Measurements from ENCODE around the gene P2RY12.
"Not testable (repeated sequence)": the region's sequence is repeated elsewhere in the genome, so short reads cannot be mapped to it uniquely, and the experiment has no call there.

P2RY12 gene

DNA sequence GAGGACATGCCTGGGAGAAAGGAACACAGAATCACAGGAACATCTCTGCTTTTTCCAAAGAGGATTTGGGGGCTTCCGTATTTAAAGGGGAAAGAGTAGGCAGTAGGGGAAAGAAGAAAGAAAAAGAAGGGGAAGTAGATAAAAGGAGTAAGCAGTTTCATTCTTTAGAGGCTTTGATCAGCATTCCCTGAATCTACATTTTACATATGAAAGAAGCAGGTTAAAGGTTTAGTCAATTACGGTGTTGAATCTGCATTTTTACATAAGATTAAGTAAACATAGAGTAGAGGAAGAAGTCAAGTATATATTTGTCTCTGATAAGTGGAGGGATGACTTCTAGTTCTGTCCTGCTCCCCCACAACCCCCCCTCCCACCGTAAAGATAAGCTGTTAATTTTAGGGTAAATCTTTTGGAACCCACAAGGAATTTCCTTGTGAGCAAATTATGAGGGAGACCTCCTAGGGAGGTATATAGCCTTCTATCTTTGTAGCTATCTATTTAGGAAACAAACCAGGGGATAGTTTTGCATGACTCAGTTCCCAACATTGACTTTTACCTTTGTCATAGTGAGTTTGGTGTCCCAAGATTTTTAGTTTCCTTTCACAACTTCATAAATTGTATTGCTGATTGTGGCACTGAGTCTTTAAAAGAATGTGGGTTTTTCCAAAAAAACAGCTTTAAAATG, 8.7 kb upstream of the P2RY12 start:
- DNase-seq (ENCODE audit: low read depth), result peak; percentile 26

DNA sequence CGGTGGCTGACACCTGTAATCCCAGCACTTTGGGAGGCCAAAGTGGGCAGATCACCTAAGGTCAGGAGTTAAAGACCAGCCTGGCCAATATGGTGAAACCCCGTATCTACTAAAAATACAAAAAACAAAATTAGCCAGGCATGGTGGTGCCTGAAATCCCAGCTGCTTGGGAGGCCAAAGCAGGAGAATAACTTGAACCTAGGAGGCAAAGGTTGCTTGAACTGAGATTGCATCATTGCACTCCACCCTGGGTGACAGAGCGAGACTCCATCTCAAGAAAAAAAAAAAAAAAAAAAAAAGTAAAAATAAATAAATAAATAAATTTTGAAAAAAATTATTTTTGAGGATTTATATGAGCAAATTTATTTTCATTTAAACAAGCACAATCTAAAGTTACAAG, 7.6 kb upstream of the P2RY12 start:
- DNase-seq (ENCODE audit: low read depth), result not testable (repeated sequence)

DNA sequence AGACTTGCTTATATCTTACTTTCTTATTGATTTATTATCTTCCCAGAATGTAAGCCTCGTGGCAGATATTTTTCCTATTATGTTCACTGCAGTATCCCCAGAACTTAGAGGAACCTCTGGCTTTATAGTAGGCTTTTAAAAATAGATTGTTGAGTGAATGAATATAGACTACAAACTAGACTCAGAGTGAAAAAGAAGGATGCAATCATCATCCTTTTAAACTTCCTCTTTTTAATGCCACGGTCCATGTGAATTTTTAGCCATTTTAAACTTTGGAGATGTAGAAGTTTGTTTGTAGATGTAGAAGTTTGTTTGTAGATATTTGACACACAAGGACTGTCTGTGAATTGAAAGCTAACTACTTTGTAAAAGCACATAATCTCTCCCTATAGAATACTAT, 7.2 kb upstream of the P2RY12 start:
- no peak for DNase-seq (ENCODE audit: low read depth)

DNA sequence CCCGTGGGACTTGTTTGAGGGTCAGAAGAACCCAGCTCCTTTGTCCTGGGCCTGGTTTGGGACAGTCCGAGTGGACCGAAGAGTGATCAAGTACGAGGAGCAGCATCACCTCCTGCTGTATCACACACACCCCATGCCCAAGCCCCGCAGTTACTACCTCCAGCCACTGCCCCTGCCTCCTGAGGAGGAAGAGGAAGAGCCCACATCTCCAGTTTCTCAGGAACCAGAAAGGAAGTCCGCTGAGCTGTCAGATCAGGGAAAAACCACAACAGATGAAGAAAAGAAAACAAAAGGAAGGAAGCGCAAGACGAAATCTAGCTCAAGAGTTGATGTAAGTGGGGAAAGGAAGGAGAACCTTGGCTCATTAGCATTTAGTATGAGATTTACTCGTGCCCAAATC, 3.3 kb upstream of the P2RY12 start:
- no peak for DNase-seq (ENCODE audit: low read depth)

DNA sequence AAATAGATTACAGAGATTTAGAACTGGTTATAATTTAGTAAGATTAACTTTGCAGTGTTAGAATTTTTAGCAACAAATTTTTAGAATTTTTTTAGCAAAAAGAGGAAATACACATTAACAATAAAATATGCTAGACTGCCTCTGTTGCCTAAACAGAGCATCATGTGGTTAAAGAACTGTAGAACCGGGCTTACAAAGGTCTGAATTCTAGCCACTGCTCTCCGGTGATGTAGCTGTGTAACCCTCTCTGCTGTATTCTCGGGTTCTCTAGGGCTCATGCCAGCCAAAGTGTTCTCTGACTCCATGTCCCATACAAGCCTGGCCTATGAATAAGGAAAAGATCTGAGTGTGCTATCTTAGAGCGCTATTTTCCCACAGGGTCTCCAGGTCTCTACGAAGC, 2.9 kb upstream of the P2RY12 start:
- DNase-seq (ENCODE audit: low read depth), result no peak

DNA sequence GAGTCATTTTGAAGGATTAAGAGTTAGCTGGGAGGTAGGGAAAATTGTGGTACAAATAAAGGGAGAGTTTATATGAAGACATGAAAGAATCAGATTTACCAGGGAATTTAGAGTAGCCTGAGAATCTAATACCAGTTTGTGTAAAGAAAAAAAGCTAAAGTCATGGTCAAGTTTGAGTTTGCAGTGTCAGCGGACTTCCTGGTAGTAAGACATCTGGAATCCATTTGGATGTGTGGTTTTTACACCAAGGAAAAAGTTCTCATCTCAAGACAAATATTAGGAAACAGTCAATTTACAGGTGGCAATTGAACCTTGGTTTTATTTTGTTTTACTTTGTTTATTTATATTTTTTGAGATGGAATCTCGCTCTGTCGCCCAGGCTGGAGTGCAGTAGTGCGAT, 1.5 kb upstream of the P2RY12 start:
- peak; percentile 50 for DNase-seq (ENCODE audit: low read depth)

DNA sequence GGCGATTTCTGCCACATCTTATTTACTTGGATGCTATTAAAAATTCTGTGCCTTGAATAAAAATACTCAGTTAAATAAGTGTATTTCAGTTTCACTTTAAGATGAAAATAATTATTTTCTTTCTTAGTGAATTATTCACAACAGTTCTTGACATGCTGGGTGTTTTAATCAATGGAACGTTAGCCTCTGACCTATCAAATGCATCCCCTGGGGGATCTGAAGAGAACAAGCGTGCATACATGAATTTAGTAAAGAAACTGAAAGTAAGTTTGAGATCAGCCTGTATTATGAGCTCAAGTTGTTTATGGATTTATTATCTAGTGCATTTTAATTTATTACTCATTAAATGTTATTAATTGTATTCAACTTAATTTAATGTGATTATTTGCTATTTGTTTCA, 597 bp downstream of the P2RY12 start:
- DNase-seq (ENCODE audit: low read depth), result no peak

DNA sequence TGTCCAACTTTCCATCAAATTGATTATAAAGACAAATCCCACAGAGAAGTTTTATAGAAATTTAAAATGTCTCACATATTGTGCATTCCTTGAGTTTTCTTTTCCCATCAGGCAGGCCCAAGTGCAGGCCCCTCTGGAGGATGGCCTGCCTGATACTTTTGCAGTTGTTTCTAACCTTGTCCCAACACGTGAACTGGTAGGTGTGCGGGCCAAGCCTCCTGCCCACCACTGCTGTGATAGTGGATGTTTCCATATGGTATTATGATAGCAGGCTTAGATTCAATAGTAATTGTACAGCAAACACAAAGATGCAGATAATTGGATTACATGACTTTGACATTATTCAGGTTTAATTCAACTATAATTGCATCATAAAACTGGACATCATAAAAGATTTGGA, 1.4 kb downstream of the P2RY12 start:
- DNase-seq (ENCODE audit: low read depth), result no peak

DNA sequence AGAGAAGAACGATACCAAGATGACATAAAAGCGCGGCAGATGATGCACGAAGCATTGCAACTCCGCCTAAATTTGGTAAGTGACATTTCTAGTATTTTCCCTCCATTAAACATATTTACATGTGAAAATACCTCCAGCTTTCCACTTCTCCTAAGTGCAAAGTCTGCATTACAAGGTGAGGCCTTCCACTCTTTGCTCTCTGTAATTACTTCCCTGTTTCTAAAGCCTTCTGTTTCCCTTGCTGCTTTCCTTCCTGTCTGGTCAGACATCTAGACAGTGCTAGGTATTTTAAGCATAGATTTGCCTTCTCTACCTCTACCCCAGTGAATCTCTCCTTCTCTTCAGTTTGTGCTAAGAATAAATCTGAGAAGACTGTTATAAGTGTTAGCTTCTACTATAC, 1.9 kb downstream of the P2RY12 start:
- no peak for DNase-seq (ENCODE audit: low read depth)

DNA sequence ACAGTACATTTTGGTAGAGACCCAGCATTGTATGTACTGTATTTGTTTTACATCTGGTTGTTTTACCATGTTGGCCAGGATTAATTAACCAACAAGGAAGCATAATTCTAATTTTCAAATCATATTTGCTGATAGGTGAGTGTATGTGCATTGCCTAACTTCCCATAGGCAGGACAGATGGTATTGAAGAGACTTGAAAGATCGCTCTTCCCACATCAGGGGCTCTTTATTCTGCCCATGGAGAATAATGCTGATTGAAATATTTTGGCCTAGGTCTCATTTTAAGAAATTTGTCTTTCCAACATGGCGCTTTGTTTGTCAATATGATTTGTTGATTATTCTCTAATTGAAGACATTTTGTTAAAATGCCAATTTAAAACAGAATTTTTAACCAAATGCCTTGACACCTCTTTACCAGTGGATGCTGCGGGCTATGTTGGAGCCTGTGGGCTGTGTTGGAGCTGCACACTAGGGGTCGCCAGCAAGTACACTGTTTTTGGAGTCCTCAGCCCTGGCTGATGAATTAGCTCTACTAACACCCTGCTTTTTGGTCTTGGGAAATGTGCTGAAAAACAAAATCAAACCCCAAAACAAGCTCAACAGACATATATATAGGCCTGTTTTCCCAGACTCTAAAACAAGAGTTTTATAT, 5.3 kb downstream of the P2RY12 start:
- peak; percentile 38 for DNase-seq (ENCODE audit: low read depth)

DNA sequence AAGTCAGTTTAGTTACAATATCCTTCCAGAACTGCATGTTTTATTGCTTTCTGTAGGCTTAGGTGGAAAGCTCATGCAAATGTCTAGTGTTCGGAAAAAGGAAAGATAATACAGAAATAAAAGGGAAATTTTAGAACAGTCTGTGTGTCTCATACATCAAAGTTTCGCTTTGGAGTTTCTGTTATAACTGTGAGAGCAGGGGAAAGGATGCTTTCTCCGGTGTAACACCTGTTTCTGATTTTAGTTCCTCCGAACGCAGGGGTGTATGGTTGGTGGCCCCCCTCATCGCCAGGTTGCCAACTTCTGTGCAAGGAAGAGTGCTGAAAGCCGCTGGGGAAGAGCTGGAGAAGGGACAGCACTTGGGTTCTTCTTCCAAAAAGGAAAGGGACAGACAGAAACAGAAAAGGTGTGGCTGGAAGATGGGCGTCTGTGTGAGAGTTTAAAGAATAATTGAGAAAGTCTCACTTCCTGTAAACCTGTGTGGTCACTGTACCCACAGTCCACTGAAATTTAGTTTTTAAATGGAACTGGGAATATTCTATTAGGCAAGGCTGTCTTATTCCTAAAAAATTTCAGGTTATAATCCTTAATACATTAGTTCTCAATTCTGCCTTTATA, 6.7 kb downstream of the P2RY12 start:
- DNase-seq (ENCODE audit: low read depth), result no peak

DNA sequence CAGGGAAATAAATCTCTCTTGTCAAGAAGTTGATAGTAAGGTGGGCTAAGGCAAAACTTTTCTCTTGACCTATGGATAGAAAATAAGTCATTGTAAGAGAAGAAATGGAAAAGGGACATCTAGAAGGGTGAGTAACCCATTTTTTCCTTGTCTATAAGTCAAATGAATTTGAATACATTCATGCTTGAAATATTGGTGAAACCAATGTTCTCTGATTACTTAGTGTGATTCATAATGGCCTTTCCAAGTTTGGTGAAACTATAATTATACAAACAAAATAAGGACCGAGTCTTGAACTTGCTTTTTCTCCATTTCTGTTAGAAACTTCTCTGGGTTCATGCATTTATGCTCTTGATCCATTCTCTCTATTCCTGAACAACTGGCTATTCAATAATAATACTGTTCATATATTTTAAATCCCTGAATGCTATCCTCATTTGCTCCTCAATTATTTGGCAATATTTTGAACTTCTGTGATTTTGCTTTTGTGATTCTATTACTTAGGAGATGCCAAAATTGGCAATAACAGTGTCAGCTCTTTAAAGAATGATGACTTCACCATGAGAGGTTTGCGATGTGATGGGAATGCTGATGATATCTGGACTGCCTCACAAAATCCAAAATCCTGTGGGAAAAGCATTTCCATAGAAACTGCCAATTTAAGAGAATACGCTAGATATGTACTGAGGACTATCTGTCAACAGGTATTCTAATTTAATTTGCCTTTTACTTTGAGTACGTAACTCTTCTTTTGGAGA, 12.3 kb downstream of the P2RY12 start:
- peak; percentile 47 for DNase-seq (ENCODE audit: low read depth)

DNA sequence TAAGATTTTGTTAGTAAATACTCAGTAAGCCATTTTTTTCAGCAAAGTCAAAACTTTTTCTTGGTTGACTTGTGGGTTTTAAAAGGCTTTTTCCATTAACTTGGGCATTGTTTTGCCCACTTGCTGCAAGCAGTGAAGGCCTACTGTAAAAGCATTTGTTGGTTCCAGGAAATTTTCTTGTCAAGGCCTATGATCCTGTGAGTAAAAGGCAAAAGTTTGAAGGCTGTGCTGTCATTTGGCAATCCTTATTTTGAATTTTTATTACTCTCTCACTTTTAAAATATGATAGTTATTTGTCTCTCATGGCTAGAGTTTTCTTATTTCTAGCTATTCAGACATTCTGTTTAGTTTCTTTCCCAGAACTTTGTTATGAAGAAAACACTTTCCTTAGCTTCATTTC, 13.0 kb downstream of the P2RY12 start:
- peak; percentile 37 for DNase-seq (ENCODE audit: low read depth)

DNA sequence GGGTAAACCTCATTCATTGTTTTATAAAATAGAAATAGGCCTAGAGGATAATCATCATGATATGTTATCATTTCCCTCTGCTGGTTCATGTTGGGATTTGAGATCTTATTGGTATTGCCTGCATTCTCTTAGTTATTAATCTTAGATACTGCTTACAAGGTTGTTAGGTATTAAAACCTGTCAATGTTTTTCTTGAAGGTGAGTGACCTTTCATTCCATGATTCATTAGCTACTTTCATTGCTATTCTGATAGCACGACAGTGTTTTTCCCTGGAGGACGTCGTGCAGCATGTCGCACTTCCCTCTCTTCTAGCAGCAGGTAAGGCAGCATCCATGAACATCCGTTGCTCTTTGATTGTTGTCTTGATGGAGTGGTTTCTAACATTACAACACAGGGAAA, 17.1 kb downstream of the P2RY12 start:
- DNase-seq (ENCODE audit: low read depth), result no peak

DNA sequence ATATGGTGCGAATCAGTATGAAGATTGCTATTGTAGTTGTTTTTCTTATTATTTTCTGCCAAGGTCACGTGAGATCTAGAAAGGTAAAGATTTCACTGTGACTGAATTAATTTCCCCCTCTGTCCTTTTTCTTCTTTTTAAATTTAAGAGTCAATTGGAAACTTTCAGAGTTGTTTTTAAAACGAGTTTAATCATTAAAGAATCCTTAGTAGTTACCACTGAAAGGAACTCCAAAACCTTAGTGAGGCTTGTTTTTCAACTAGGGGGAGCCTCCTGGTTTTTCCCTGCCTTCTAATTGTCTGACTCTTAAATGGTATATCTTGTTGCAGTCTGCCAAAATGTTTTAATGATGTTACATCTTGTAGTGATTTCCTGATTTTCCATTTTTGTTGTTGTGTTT, 17.6 kb downstream of the P2RY12 start:
- DNase-seq (ENCODE audit: low read depth), result no peak

DNA sequence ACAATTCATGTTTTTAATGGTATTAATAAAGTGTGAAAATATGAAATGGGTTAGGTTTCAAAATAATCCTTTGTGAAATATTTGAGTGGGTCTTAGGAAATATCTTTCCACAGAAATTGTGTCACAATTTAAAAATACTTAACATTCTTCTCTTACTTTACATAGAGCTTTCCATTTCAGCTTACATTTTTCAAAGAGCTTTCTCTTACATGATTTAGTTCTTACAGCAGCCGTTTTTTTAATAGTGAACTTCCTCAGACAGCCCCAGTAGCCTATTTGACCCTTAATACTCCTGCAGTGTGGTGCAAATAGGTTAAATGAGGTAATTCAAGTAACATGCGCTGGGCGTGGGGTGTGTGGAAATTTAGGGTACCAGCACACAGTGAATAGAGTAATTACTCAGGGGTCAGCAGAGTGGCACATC, 21.8 kb downstream of the P2RY12 start:
- DNase-seq (ENCODE audit: low read depth), result peak; percentile 2

DNA sequence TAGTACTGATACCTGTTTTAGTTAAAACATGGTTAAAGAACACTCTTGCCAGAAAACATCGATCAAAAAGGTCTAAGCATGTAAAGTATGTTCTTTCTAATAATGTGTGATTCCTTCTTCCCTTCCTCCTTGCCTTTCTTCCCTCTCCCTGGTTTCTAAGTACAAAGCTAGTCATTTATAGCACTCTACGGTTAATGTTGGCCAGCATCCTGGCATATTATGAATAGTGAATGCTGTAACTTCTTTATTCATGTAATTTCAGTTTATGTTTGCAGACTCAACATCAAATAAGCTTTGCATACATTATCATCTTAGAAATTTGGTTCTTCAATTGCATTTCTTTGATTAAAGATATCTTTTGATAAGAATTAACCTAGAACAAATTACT, 27.1 kb downstream of the P2RY12 start:
- no peak for DNase-seq (ENCODE audit: low read depth)

DNA sequence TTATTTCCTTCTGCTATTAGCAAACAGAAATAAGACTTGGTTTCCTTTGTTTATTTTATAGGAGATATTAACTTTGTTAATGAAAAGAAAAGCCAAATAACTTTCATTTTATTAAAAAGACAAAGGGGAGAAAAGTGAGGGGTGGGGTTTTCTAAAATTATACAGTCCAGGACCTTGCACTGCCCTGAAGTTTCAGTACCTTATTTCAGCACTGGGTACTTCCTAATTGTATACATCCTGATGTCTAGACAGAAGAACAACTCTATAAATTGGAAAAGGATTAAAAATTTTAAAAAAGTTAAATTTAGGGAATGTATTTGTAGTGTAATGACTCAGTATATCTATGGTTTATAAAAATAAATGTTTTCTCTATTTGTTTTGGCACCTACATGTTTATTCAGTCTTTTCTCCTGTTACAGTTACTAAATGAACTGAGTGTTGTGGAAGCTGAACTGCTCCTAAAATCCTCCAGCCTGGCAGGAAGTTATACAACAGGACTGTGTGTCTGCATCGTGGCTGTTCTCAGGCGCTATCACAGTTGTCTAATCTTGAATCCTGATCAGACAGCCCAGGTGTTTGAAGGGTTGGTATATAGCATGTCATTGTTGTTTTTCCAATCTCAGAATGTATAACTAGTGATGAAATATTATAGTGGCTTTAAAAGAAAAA, 27.6 kb downstream of the P2RY12 start:
- no peak for DNase-seq (ENCODE audit: low read depth)

DNA sequence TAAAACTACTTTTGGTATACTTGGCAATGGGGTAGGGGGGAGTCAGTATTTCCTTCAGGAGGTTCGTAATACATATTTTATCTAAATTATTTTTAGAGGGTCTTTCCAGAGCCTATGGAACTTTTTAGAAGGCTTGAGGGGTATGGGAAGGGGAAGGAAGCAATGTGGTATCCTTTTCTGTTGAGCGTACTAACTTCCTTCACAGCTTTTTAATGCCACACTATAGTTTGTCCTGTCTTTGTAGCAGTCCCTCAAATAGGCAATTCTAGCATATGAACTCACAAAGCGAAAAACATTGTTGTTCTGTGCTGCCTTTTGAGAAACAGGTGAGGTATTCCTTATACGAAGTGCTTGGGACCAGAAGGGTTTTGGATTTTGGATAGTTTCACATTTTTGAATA, 32.9 kb downstream of the P2RY12 start:
- DNase-seq (ENCODE audit: low read depth), result no peak

DNA sequence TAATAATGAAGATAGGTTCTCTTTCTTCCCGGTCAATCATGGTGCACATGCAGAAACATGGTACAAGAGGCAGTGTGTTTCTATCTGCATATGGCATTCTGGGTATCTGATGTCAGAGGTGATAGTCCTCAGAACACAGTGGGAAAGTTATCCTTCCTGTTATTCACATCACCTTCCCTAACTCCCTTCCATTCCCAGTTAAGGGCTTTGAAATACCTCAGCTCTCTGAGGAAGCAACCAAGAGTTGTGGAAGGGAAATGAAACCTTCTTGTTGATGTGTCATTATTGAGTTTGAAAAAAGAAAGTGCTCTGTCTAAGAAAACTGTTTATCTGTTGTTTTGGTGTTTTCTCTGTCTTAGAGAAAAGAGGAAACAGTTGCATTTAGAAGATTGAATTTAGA, 33.3 kb downstream of the P2RY12 start:
- no peak for DNase-seq (ENCODE audit: low read depth)

DNA sequence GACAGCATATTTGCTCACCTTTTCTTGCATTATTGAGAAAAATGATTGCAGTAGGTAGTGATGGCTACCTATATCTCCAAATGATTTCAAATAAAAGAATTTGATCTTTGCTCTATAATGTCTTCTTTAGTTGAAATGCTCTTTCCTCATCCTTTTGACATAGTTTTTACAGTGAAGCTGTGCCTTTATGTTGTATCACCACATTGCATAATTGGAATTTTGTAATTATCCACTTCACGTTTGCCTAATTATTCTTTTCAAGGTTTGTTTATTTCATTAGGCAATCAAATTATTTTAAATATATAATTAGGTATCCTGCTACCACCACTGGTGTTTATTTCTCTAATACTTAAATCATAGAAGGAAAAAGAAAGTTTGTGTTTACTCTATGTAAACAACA, 33.9 kb downstream of the P2RY12 start:
- no peak for DNase-seq (ENCODE audit: low read depth)

DNA sequence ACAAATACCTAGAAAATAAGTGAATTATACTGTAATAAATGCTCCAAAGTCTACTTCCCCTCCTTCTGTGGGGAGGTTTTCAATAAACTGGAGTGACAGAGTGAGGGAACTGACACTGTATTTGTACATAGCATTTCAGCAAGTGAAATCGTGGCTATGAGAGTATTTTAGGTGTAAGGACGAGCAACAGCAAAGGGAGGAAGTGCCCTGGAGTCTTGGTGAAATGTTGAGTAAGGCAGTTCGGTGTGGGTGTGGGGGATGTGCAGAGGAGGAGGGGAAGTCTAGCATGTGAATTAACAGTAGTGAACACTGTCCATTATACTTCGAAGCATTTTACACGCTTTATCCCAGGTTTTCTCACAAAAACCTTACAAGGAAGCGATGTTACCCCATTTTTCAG, 37.1 kb downstream of the P2RY12 start:
- no peak for DNase-seq (ENCODE audit: low read depth)

All from EH (cell line).